Measurements from ENCODE around the gene PTPN18.

Gene PTPN18

GRCh38 chr2:130355172-130355577 lies 681 bp upstream of the PTPN18 start:
- no peak for TF ChIP-seq CTCF (IDR thresholded peaks at IDR 0.05; ENCODE audit: borderline replicate concordance, insufficient read depth, low read depth, low read length)

GRCh38 chr2:130357864-130358263 lies 2.0 kb downstream of the PTPN18 start:
- no peak for TF ChIP-seq CTCF (IDR thresholded peaks at IDR 0.05; ENCODE audit: borderline replicate concordance, insufficient read depth, low read depth, low read length)
- H3K4me3 ChIP-seq (ENCODE audit: low read depth, low read length): no peak overlapping the region

More at GRCh38 chr2:130355172-130355577, 681 bp upstream of the PTPN18 start:
- peak overlapping the region; percentile 76 for H3K4me3 ChIP-seq (ENCODE audit: low read depth, low read length)

- H3K4me3 ChIP-seq (ENCODE audit: low read depth, low read length): no peak overlapping the region
- TF ChIP-seq CTCF (IDR thresholded peaks at IDR 0.05; ENCODE audit: borderline replicate concordance, insufficient read depth, low read depth, low read length): no peak
These were observed 2.8 kb downstream of the PTPN18 start for GRCh38 chr2:130358420-130359350.

GRCh38 chr2:130359466-130359865 lies 3.6 kb downstream of the PTPN18 start:
- H3K4me3 ChIP-seq (ENCODE audit: low read depth, low read length): no peak overlapping the region
- no peak for TF ChIP-seq CTCF (IDR thresholded peaks at IDR 0.05; ENCODE audit: borderline replicate concordance, insufficient read depth, low read depth, low read length)

- TF ChIP-seq CTCF (IDR thresholded peaks at IDR 0.05; ENCODE audit: borderline replicate concordance, insufficient read depth, low read depth, low read length): no peak
- H3K4me3 ChIP-seq (ENCODE audit: low read depth, low read length): no peak overlapping the region
These were observed 7.6 kb downstream of the PTPN18 start for GRCh38 chr2:130363479-130363878.

GRCh38 chr2:130365075-130365474 lies 9.2 kb downstream of the PTPN18 start:
- no peak overlapping the region for H3K4me3 ChIP-seq (ENCODE audit: low read depth, low read length)
- TF ChIP-seq CTCF (IDR thresholded peaks at IDR 0.05; ENCODE audit: borderline replicate concordance, insufficient read depth, low read depth, low read length): no peak

GRCh38 chr2:130365963-130366362 lies 10.1 kb downstream of the PTPN18 start:
- H3K4me3 ChIP-seq (ENCODE audit: low read depth, low read length): no peak overlapping the region
- no peak for TF ChIP-seq CTCF (IDR thresholded peaks at IDR 0.05; ENCODE audit: borderline replicate concordance, insufficient read depth, low read depth, low read length)
